GM12872 (cell line): ENCODE measurements around the gene POLR1B.

ENCODE experiments used
- CTCF ChIP-seq: IDR thresholded peaks from 3 replicates; pipeline ENCODE4 v1.5.1; 2011; ENCODE audit warnings: low read depth, mild to moderate bottlenecking, low read length, moderate library complexity; ENCODE audit not compliant: insufficient read depth

The POLR1B gene

GRCh38 chr2:112607680-112608438, 65.6 kb downstream of the POLR1B start:
- no peak for TF ChIP-seq CTCF

- no peak for TF ChIP-seq CTCF
These were observed 72.1 kb downstream of the POLR1B start for GRCh38 chr2:112614201-112614840.

GRCh38 chr2:112615051-112615450, 72.8 kb downstream of the POLR1B start:
- no peak for TF ChIP-seq CTCF

GRCh38 chr2:112618383-112618782, 76.1 kb downstream of the POLR1B start:
- no peak for TF ChIP-seq CTCF

- TF ChIP-seq CTCF: no peak
These were observed 79.7 kb downstream of the POLR1B start for GRCh38 chr2:112621790-112622527.

- no peak for TF ChIP-seq CTCF
These were observed 80.2 kb downstream of the POLR1B start for GRCh38 chr2:112622528-112622849.
